ENCODE results near the gene RARB.

Gene RARB

GRCh38 chr3:25508433-25508832, 80.4 kb downstream of the RARB start:
- DNase-seq (ENCODE audit: low spot score), result no peak

- peak; percentile 43 for DNase-seq (ENCODE audit: low spot score)
These were observed 80.8 kb downstream of the RARB start for GRCh38 chr3:25508901-25509300.

DNA sequence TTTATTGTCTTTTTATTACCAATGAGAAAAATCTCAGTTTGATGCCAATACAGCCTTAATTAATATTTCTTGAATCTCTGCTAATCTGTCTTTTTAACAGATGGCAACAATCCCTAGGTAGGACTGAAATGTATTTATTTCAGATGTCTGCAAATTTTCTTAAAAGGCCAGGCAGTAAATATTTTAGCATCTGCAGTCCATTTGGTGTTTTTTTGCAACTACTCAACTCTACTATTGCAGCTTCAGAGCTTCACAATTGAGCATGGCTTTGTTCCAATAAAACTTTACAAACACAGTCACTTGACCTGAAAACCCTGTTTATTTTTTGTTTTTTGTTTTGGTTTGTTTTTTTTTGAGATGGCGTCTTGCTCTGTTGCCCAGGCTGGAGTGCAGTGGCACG, 82.7 kb downstream of the RARB start:
- DNase-seq (ENCODE audit: low spot score), result no peak

- no peak for DNase-seq (ENCODE audit: low spot score)
These were observed 84.1 kb downstream of the RARB start for GRCh38 chr3:25511972-25512721.

DNA sequence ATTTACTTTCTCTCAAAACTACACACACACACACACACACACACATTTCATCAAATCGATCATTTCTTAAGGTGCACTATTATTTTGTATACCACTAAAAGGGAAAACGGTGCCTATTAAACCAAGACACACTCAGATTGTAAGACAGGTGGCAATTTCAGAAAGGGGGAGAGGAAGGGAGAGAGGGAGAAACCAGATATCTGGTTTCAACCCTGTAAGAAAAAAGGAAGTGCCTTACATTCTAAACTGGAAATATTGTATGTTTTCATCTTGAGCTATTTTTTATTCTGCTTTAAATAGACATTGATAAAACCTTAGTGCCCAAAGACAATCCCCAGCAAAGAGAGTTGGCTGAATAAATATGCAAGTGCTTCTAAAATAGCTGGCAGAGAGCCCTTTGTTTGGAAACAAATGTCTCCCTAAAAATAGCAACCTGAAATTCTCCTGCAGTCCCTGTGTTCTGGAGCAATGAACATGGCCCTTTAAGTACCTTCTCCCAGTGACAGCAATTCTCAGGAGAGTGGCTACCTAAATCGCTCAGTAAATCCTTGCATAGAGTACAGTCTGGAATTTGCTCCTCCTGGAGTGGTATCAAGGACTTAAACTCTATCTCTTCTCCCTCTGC, 85.7 kb downstream of the RARB start:
- no peak for DNase-seq (ENCODE audit: low spot score)

DNA sequence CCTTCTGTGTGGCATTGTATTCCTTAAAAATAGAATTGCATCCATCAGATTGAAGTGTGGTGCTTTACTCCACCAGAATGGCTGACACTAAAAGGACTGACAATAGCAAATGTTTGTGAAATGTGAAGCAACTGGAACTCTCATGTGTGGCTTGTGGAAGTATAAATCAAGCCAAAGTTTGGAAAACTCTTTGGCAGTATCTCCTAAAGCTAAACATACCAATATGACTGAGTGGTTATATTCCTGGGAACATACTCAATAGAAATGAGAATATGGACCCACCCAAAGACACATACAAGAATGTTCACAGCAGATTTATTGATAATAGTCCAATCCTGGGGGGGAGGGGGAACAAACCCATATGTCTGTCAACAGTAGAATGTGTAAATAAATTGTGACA, 87.1 kb downstream of the RARB start:
- DNase-seq (ENCODE audit: low spot score), result no peak

DNA sequence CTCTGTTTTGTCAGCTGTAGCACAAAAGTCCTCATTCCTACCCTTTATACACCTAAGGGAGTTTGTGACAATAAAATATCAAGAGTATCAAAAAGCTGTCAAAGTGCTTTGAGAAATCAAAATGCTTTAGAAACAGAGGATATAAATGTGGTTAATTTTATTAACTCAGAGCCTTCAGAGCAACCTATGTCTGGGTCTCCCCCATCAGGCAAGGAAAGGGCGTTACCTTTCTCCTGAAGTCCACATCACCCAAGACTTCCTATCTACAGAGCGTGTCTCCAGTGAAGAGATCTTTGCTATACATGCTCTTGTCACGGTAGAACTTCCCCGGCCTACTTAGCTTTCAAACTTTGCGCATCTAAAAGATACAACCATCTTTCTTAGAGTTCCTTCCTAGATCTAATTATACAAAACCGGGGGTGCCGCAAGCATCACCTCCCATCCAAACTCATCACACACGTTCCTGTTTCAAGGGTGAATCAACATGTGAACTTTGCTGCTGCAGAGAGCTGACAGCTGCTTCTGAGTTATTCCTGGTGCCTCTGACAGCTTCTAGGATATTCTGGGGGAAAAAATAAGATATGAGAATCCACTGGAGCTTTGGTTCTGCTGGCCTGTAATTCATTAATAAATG, 93.0 kb downstream of the RARB start:
- no peak for DNase-seq (ENCODE audit: low spot score)

GRCh38 chr3:25527336-25527735, 99.3 kb downstream of the RARB start:
- no peak for DNase-seq (ENCODE audit: low spot score)

- no peak for DNase-seq (ENCODE audit: low spot score)
These were observed 99.7 kb downstream of the RARB start for GRCh38 chr3:25527801-25528200.

GRCh38 chr3:25531971-25532370, 103.9 kb downstream of the RARB start:
- DNase-seq (ENCODE audit: low spot score), result no peak

DNA sequence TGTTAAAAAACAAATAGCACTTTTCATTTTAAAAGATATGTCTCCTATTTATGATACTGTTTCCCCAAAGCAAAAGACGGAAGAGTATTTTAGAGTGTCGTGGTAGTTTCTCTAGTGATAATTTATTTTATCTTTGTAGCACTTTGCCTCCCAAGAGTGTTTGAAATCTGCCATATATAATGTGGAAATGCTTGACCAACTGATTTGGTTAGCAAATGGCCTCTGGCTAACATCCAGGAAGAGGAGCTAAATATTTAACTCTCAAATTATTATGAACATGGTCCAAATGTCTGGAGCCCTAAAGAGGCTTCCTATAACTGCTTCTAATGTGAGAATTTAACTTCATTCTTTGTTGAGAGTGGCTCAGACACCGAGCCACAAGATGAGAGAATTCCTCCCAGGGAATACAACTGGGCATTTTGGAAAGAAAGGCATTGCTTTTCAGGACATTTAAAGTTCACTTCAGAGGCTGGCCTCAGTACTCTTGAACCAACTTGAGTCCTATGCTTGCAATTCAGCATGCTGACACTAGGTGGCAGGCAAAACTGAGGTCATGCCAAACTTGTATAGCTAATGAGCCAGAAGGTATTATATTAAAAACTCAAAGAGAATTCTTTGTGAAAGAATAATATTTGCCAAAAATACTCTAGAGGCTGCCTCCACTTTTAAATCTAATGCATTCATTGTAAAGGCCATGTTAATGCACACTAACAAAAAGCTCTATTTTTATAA, 104.5 kb downstream of the RARB start:
- no peak for DNase-seq (ENCODE audit: low spot score)

DNA sequence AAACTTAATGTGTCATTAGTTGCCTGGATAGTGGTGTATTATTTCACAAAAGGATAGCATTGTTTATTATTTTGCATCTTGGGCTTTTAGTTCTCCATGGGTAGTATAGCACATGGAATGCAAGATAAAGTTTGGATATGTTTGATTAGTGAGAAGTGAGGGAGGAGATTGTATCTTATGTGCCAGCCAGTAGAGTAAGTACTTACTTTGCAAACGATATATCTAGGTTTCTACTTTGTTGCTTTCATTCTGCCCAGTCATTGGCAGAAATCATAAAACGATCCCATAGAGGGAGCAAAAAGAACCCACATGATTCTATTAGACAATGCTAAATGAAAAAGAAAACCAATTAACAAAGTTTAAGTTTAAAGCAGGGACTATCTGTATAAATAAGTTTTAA, 105.3 kb downstream of the RARB start:
- no peak for DNase-seq (ENCODE audit: low spot score)

DNA sequence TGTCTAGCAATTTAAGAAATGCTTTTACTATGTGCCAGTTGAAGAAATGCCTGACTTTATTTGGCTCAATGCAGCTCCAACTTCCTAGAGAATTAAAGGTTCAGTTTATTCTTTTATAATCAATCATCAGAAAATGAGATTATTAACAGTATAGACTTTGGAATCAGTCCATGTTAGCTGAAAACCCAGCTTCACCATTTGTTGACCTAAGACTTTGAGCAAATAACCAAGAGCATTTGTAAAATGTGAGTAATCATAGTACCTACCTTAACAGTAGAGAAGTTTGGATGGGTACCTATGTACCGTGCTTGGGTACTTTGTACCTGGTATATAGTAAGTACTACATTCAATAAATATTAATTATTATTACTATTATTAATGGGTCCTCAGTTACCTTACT, 105.9 kb downstream of the RARB start:
- DNase-seq (ENCODE audit: low spot score), result no peak

DNA sequence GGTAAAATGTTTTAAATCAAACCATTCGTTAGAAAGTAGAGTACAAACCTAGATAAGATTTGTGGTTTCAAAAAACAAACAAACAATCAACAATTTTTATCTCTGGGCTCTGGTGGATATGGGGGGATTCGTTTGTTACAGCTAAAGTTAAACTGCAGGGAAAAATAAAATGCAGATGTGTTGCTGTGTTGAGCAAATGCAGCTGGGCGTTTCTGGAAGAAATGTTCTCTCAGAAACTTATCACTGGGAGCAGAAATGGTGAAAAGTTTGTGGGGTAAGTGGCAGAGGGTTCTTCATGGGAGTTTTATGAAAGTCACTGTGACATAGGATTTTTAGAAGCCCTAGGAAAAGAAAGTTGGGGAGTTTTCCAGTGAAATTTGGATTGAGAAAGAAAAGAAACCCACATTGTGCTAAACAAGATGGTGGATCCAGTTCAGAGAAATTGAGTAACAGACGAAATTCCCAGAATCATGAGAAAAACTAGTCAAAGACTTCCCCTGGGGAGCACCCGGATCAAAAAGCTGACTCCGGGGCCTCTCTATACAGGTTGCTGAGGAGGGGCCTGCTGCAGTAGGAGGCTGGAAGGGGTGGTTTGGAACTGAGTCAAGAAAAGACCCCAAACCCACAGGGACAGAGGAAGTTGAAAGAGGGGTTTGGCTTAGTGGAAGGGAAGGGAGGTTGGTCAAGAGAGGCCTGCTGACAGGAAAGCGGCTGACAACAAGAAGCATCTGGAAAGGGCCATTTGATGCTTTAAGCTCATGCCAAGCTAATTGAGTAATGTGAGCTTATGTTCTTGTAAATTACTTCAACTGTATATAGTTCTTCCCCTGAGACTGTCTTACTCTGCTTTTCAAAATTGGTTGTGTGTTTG, 108.7 kb downstream of the RARB start:
- no peak for DNase-seq (ENCODE audit: low spot score)

DNA sequence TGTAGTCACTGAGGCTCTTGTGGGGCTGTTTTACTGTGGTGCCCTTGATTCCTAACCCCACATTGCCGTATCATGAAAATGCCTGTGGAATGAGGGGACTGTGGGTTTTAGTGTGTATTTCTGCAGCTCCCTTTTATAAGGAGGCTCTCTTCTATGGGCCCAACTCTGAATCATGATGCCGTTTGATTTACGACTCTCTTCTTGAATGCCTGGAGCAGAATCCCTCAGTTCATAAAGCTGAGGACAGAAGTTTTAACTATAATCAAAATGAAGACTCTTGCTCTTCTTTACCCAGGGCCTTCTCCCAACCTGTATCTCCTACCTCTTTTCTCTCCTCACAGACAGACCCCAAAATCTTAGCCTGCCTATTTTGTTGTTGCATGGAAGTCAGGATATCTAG, 109.5 kb downstream of the RARB start:
- no peak for DNase-seq (ENCODE audit: low spot score)

GRCh38 chr3:25540273-25540672, 112.2 kb downstream of the RARB start:
- DNase-seq (ENCODE audit: low spot score), result no peak

- DNase-seq (ENCODE audit: low spot score), result no peak
These were observed 114.5 kb downstream of the RARB start for GRCh38 chr3:25542492-25543039.

- no peak for DNase-seq (ENCODE audit: low spot score)
These were observed 119.0 kb downstream of the RARB start for GRCh38 chr3:25547103-25547502.

GRCh38 chr3:25547943-25548674, 120.0 kb downstream of the RARB start:
- DNase-seq (ENCODE audit: low spot score), result no peak

DNA sequence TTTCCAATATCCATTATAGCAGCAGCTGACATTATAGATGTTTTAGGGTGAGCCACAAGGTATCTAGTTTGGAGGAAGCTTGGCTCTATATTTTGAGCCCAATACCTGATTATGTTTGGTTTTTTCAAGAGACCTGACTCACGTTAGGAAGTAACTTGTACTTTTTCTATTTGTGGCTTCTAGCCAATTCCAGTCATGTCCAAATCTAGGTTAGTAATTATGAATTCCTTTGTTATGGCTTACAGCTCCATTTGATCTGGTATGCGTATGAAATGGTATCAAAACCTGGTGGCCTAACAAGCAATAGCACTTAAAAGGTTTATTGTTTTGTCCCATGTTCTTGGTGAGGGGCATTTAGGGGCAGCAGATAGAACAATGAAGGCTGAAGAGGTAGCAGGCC, 120.8 kb downstream of the RARB start:
- no peak for DNase-seq (ENCODE audit: low spot score)

DNA sequence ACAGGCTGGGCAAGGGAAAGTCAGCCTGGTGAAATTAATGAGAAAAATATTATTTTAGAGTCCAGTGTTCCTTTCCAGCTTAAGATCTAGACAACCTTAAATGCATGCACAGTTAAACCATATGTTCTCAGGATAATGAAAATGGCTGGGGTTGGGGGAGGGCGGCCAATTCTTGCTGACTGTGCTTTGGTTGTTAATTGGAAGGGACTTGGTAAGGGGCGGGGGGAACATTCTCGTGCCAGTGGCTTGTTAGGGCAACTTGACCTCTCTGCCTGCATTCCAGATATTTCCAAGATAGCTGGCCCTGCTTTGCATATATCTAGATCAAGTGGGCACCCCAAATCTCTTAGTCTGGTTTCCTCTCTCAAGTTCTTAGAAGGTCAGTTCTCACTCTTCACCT, 124.2 kb downstream of the RARB start:
- DNase-seq (ENCODE audit: low spot score), result no peak

Measured in RKO (cell line).